ENCODE measurements around the gene OSBPL6. TPM values are rescaled to one million over a fixed set of nuclear protein-coding genes. Genes with fewer than 3 reads are reported as not detected.

The OSBPL6 gene
- total and polyA plus RNA-seq, 2 of the 13 experiments (the other 11 are each of a cell fraction or from before 2014, with no cell fraction given) = 0.03 to 0.11 TPM

DNA sequence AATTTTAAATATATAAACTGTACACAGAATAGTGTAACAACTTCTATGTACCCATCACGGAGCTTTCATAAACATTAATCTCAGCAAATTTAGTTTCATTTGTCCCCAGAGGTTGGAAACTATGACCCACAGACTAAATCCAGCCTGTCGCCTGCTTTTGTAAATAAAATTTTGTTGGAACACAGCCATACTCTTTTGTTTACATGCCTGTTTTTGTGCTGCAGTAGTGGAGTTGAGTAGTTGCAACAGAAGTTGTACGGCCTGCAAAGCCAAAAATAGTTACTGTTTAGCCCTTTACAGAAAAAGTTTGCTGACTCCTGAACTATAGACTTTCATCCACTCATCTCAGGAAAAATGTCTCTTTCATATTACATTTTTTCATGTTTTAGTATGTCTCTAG, 42.3 kb upstream of the OSBPL6 start:
- Histone ChIP-seq H3K27me3 (ENCODE audit: control insufficient read depth in 1 of 2, insufficient read depth in 2 of 2, low read length in 2 of 2) (no peaks in the 10 kb centered on the region), H3K79me2 (ENCODE audit: insufficient read depth, low read length) (no peaks in the 10 kb centered on the region), H3K36me3 (replicated peaks in 1 of 2; ENCODE audit: control insufficient read depth in 1 of 2, insufficient read depth in 2 of 2, low read length in 2 of 2) (no peaks in the 10 kb centered on the region), H3K4me2 (ENCODE audit: low read depth, low read length) (peak overlapping the region; percentile 29; the same call in 1 of the 2 replicates), H3K9me3 (ENCODE audit: low read length) (peaks cover 5% of the 10 kb centered on the region; the same call in 1 of the 2 replicates), H3K9ac (ENCODE audit: insufficient read depth, low read depth, low read length) (no peak overlapping the region), H4K20me1 (ENCODE audit: insufficient read depth, low read length) (no peaks in the 10 kb centered on the region), H2AFZ (ENCODE audit: low read length) (no peak overlapping the region), H3K4me3 (replicated peaks in 1 of 3; ENCODE audit: insufficient read depth in 1 of 3, low read depth in 2 of 3, low read length in 3 of 3) (no peak overlapping the region; a peak in 2 of 6 replicates), H3K27ac (ENCODE audit: extremely low read length, insufficient read depth, low read length) (no peak overlapping the region), H3K4me1 (ENCODE audit: insufficient read depth, low read length) (peaks cover 13% of the 10 kb centered on the region)
- WGBS (ENCODE audit: low lambda C conversion rate) = 1% methylated on average over 3 of the region's 3 CpGs
- ATAC-seq (peak; percentile 81), FAIRE-seq (no peak), DNase-seq (ENCODE audit: low spot score) (peak; percentile 32)
- ChIA-PET CTCF (ENCODE audit: low intra/inter-chr PET ratio, low total read pairs) (no interaction called here), POLR2A (no interaction called here)
- intact Hi-C loops (cut with micrococcal nuclease; ENCODE audit: unreplicated experiment) = no loop called here
- in situ Hi-C loops (cut with HindIII; ENCODE audit: extremely low pct_ligation_motif_present, low pct_unique_long_range_greater_than_20kb) = no loop called here
- BruUV-seq (replicated peaks) = no TSS peak
- TF ChIP-seq, protein P1, sequence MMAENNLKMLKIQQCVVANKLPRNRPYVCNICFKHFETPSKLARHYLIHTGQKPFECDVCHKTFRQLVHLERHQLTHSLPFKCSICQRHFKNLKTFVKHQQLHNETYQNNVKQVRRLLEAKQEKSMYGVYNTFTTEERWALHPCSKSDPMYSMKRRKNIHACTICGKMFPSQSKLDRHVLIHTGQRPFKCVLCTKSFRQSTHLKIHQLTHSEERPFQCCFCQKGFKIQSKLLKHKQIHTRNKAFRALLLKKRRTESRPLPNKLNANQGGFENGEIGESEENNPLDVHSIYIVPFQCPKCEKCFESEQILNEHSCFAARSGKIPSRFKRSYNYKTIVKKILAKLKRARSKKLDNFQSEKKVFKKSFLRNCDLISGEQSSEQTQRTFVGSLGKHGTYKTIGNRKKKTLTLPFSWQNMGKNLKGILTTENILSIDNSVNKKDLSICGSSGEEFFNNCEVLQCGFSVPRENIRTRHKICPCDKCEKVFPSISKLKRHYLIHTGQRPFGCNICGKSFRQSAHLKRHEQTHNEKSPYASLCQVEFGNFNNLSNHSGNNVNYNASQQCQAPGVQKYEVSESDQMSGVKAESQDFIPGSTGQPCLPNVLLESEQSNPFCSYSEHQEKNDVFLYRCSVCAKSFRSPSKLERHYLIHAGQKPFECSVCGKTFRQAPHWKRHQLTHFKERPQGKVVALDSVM (CRISPR knock-in tag; IDR thresholded peaks at IDR 0.05) = no peak
- peak; percentile 63; the same call in 1 of the 2 replicates for TF ChIP-seq GATAD2A (CRISPR knock-in tag; IDR thresholded peaks at IDR 0.05)
- TF ChIP-seq, protein P2, sequence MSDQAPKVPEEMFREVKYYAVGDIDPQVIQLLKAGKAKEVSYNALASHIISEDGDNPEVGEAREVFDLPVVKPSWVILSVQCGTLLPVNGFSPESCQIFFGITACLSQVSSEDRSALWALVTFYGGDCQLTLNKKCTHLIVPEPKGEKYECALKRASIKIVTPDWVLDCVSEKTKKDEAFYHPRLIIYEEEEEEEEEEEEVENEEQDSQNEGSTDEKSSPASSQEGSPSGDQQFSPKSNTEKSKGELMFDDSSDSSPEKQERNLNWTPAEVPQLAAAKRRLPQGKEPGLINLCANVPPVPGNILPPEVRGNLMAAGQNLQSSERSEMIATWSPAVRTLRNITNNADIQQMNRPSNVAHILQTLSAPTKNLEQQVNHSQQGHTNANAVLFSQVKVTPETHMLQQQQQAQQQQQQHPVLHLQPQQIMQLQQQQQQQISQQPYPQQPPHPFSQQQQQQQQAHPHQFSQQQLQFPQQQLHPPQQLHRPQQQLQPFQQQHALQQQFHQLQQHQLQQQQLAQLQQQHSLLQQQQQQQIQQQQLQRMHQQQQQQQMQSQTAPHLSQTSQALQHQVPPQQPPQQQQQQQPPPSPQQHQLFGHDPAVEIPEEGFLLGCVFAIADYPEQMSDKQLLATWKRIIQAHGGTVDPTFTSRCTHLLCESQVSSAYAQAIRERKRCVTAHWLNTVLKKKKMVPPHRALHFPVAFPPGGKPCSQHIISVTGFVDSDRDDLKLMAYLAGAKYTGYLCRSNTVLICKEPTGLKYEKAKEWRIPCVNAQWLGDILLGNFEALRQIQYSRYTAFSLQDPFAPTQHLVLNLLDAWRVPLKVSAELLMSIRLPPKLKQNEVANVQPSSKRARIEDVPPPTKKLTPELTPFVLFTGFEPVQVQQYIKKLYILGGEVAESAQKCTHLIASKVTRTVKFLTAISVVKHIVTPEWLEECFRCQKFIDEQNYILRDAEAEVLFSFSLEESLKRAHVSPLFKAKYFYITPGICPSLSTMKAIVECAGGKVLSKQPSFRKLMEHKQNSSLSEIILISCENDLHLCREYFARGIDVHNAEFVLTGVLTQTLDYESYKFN (CRISPR knock-in tag; conservative IDR thresholded peaks at IDR 0.05) = peak; percentile 45; the same call in 1 of the 2 replicates
- TF ChIP-seq, protein P3, sequence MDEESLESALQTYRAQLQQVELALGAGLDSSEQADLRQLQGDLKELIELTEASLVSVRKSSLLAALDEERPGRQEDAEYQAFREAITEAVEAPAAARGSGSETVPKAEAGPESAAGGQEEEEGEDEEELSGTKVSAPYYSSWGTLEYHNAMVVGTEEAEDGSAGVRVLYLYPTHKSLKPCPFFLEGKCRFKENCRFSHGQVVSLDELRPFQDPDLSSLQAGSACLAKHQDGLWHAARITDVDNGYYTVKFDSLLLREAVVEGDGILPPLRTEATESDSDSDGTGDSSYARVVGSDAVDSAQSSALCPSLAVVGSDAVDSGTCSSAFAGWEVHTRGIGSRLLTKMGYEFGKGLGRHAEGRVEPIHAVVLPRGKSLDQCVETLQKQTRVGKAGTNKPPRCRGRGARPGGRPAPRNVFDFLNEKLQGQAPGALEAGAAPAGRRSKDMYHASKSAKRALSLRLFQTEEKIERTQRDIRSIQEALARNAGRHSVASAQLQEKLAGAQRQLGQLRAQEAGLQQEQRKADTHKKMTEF (CRISPR knock-in tag; IDR thresholded peaks at IDR 0.05) = peak; percentile 33; the same call in 1 of the 2 replicates
- TF ChIP-seq, protein P4, sequence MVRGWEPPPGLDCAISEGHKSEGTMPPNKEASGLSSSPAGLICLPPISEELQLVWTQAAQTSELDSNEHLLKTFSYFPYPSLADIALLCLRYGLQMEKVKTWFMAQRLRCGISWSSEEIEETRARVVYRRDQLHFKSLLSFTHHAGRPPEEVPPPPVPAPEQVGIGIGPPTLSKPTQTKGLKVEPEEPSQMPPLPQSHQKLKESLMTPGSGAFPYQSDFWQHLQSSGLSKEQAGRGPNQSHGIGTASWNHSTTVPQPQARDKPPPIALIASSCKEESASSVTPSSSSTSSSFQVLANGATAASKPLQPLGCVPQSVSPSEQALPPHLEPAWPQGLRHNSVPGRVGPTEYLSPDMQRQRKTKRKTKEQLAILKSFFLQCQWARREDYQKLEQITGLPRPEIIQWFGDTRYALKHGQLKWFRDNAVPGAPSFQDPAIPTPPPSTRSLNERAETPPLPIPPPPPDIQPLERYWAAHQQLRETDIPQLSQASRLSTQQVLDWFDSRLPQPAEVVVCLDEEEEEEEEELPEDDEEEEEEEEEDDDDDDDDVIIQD (CRISPR knock-in tag; IDR thresholded peaks at IDR 0.05; ENCODE audit: low read depth) = no peak
- no peak for TF ChIP-seq PPARG (CRISPR knock-in tag; conservative IDR thresholded peaks at IDR 0.05)
- TF ChIP-seq SNAI1 (CRISPR knock-in tag; IDR thresholded peaks at IDR 0.05; ENCODE audit: borderline replicate concordance) = no peak
- TF ChIP-seq ZNF121 (CRISPR knock-in tag; IDR thresholded peaks at IDR 0.05) = no peak
- peak in 1 of 2 experiments; percentile 32; a peak in 1 of 4 replicates for TF ChIP-seq MAFK (conservative IDR thresholded peaks at IDR 0.05 in 1 of 2, IDR thresholded peaks at IDR 0.05 in 1 of 2; ENCODE audit: low read length in 2 of 2)
- no peak for TF ChIP-seq ZNF382 (CRISPR knock-in tag; IDR thresholded peaks at IDR 0.05; ENCODE audit: borderline replicate concordance)
- peak; percentile 71; the same call in 1 of the 2 replicates for TF ChIP-seq NFIC (IDR thresholded peaks at IDR 0.05; ENCODE audit: low read length)
- no peak for TF ChIP-seq ZKSCAN8 (CRISPR knock-in tag; IDR thresholded peaks at IDR 0.05; ENCODE audit: borderline replicate concordance)
- no peak for TF ChIP-seq JARID2 (CRISPR knock-in tag; IDR thresholded peaks at IDR 0.05; ENCODE audit: insufficient replicate concordance)
- TF ChIP-seq MEF2D (CRISPR knock-in tag; IDR thresholded peaks at IDR 0.05) = peak; percentile 95
- TF ChIP-seq MIER3 (CRISPR knock-in tag; IDR thresholded peaks at IDR 0.05; ENCODE audit: borderline replicate concordance) = peak; percentile 49; the same call in 1 of the 2 replicates
- no peak for TF ChIP-seq FOXP1 (IDR thresholded peaks at IDR 0.05)
- TF ChIP-seq FOXP1 (CRISPR knock-in tag; IDR thresholded peaks at IDR 0.05) = peak; percentile 82
